Breast epithelium (tissue), 4 donors: Measurements from ENCODE around the gene HERC5. TPM values are rescaled to one million over a fixed set of nuclear protein-coding genes. Genes with fewer than 3 reads are reported as not detected.

Source experiments
- DNase-seq, 2 donors: peaks; one replicate each; pipeline ENCODE4 v3.0.0-alpha.2; 2019; ENCODE audit warnings: low spot score in 2 of 2
- H3K27ac ChIP-seq, 2 donors: fragments of 200-600 bp; sonication (generic) in 1 of 2; one replicate each; pipeline ENCODE4 v1.5.1; 2016 to 2019; ENCODE audit warnings: mild to moderate bottlenecking in 1 of 2
- H3K27me3 ChIP-seq, 2 donors: fragments of 200-600 bp; sonication (generic) in 1 of 2; one replicate each; pipeline versions ENCODE4 v1.5.1 to v1.6.0; 2017 to 2019; ENCODE audit warnings: control low read depth in 1 of 2, mild to moderate bottlenecking in 1 of 2
- H3K36me3 ChIP-seq: fragments of 200-600 bp; one replicate; pipeline ENCODE4 v1.5.1; 2019
- H3K4me1 ChIP-seq, 2 donors: fragments of 200-600 bp; sonication (generic); one replicate each; pipeline ENCODE4 v1.5.1; 2016 to 2019; ENCODE audit warnings: control low read depth in 1 of 2
- H3K4me3 ChIP-seq, 3 donors: fragments of 200-600 bp; sonication (generic); 1 replicate in 2 of 3; 2 replicates in 1 of 3; pipeline ENCODE4 v1.5.1; 2016 to 2019; ENCODE audit warnings: mild to moderate bottlenecking in 3 of 3, moderate library complexity in 2 of 3
- H3K9me3 ChIP-seq, 2 donors: fragments of 200-600 bp; sonication (generic) in 1 of 2; one replicate each; pipeline ENCODE4 v1.5.1; 2016 to 2019; ENCODE audit warnings: control low read depth in 1 of 2
- CTCF ChIP-seq, 3 donors: fragments of 450-650 bp; IDR thresholded peaks; one replicate each; pipeline ENCODE4 v1.5.1; 2016 to 2017; ENCODE audit warnings: antibody characterized with exemption in 3 of 3, mild to moderate bottlenecking in 3 of 3, moderate library complexity in 3 of 3
- POLR2A ChIP-seq: fragments of 450-650 bp; IDR thresholded peaks from one replicate; pipeline ENCODE4 v1.6.1; 2016; ENCODE audit warnings: antibody characterized with exemption, mild to moderate bottlenecking, moderate library complexity
- POLR2AphosphoS5 ChIP-seq, 3 donors: sonication (generic); formaldehyde crosslinking; IDR thresholded peaks; one replicate each; pipeline ENCODE4 v1.6.1; 2017; ENCODE audit warnings: antibody characterized with exemption in 3 of 3
- intact Hi-C: fragments of 100-400 bp; cut with DNase I; formaldehyde crosslinking; loops from one replicate; pipeline ENCODE4 v1.15.1; 2023; ENCODE audit warnings: low total_unique reads
- total RNA-seq, 3 donors: library from RNA; depleted of rRNA; stranded (reverse); fragments of >200 nt; gene quantifications; one replicate each; pipeline ENCODE4 v1.1.0, GENCODE V29; 2016

HERC5 gene
- total RNA-seq, 3 donors from 2014 or later, result 5.0 to 5.9 (median 5.9) TPM

- TF ChIP-seq POLR2AphosphoS5 (IDR thresholded peaks at IDR 0.05) (no peak), POLR2A (no peak), CTCF (IDR thresholded peaks at IDR 0.05) (no peak)
- no peak for DNase-seq
- H3K4me3 ChIP-seq, result no peak overlapping the region
- no peak overlapping the region for H3K27ac ChIP-seq
- no peaks in the 10 kb centered on the region for H3K9me3 ChIP-seq
- no peaks in the 10 kb centered on the region for H3K27me3 ChIP-seq
- no peaks in the 10 kb centered on the region for H3K4me1 ChIP-seq
- intact Hi-C loops, result no loop called here
- H3K36me3 ChIP-seq, result no peaks in the 10 kb centered on the region
These were observed 42.2 kb upstream of the HERC5 start for GRCh38 chr4:88414755-88415154.

GRCh38 chr4:88415982-88416381, 40.9 kb upstream of the HERC5 start:
- Histone ChIP-seq H3K36me3 (no peaks in the 10 kb centered on the region), H3K27ac (no peak overlapping the region), H3K4me1 (no peaks in the 10 kb centered on the region), H3K4me3 (no peak overlapping the region), H3K9me3 (no peaks in the 10 kb centered on the region), H3K27me3 (no peaks in the 10 kb centered on the region)
- intact Hi-C loops, result no loop called here
- no peak for TF ChIP-seq POLR2A
- no peak for TF ChIP-seq CTCF (IDR thresholded peaks at IDR 0.05)
- no peak for TF ChIP-seq POLR2AphosphoS5 (IDR thresholded peaks at IDR 0.05)
- no peak for DNase-seq

- DNase-seq, result no peak
- H3K4me3 ChIP-seq, result no peak overlapping the region
- H3K9me3 ChIP-seq, result no peaks in the 10 kb centered on the region
- H3K4me1 ChIP-seq, result no peaks in the 10 kb centered on the region
- no peak overlapping the region for H3K27ac ChIP-seq
- H3K36me3 ChIP-seq, result no peaks in the 10 kb centered on the region
- TF ChIP-seq POLR2A, result no peak
- no peak for TF ChIP-seq CTCF (IDR thresholded peaks at IDR 0.05)
- no peak for TF ChIP-seq POLR2AphosphoS5 (IDR thresholded peaks at IDR 0.05)
- no peaks in the 10 kb centered on the region for H3K27me3 ChIP-seq
- intact Hi-C loops, result no loop called here
These were observed 38.5 kb upstream of the HERC5 start for GRCh38 chr4:88418411-88418810.

GRCh38 chr4:88419874-88420273, 37.0 kb upstream of the HERC5 start:
- Histone ChIP-seq H3K4me1 (no peaks in the 10 kb centered on the region), H3K27ac (no peak overlapping the region), H3K36me3 (no peaks in the 10 kb centered on the region), H3K27me3 (no peaks in the 10 kb centered on the region), H3K9me3 (no peaks in the 10 kb centered on the region), H3K4me3 (no peak overlapping the region)
- TF ChIP-seq POLR2AphosphoS5 (IDR thresholded peaks at IDR 0.05) (no peak), POLR2A (no peak), CTCF (IDR thresholded peaks at IDR 0.05) (no peak)
- DNase-seq, result no peak
- intact Hi-C loops, result no loop called here

GRCh38 chr4:88420844-88421243, 36.1 kb upstream of the HERC5 start:
- no peak for DNase-seq
- no peak for TF ChIP-seq CTCF (IDR thresholded peaks at IDR 0.05)
- no peak overlapping the region for H3K4me3 ChIP-seq
- no peaks in the 10 kb centered on the region for H3K9me3 ChIP-seq
- intact Hi-C loops, result no loop called here
- H3K36me3 ChIP-seq, result no peaks in the 10 kb centered on the region
- H3K4me1 ChIP-seq, result no peaks in the 10 kb centered on the region
- H3K27ac ChIP-seq, result no peak overlapping the region
- no peaks in the 10 kb centered on the region for H3K27me3 ChIP-seq
